ENCODE measurements around the gene LRP1-AS.

LRP1-AS gene

GRCh38 chr12:57158665-57159064, 11.2 kb upstream of the LRP1-AS start:
- DNase-seq, result no peak

- no peak for DNase-seq
Measured at GRCh38 chr12:57158186-57158585, 10.8 kb upstream of the LRP1-AS start.

GRCh38 chr12:57157588-57158173, 10.3 kb upstream of the LRP1-AS start:
- no peak for DNase-seq

GRCh38 chr12:57156701-57157403, 9.4 kb upstream of the LRP1-AS start:
- no peak for DNase-seq

- DNase-seq, result no peak
Measured at GRCh38 chr12:57154804-57155434, 7.5 kb upstream of the LRP1-AS start.

GRCh38 chr12:57154076-57154475, 6.7 kb upstream of the LRP1-AS start:
- DNase-seq, result no peak

GRCh38 chr12:57153415-57153997, 6.1 kb upstream of the LRP1-AS start:
- no peak for DNase-seq

GRCh38 chr12:57152639-57153038, 5.2 kb upstream of the LRP1-AS start:
- no peak for DNase-seq

GRCh38 chr12:57151741-57152630, 4.6 kb upstream of the LRP1-AS start:
- no peak for DNase-seq

- DNase-seq, result no peak
Measured at GRCh38 chr12:57150400-57151000, 3.1 kb upstream of the LRP1-AS start.

- no peak for DNase-seq
Measured at GRCh38 chr12:57149245-57149900, 2.0 kb upstream of the LRP1-AS start.

GRCh38 chr12:57148469-57149244, 1.2 kb upstream of the LRP1-AS start:
- no peak for DNase-seq

- no peak for DNase-seq
Measured at GRCh38 chr12:57146092-57146491, 1.3 kb downstream of the LRP1-AS start.

GRCh38 chr12:57145460-57146059, 1.9 kb downstream of the LRP1-AS start:
- no peak for DNase-seq

- no peak for DNase-seq
Measured at GRCh38 chr12:57143454-57143853, 4.0 kb downstream of the LRP1-AS start.

- no peak for DNase-seq
Measured at GRCh38 chr12:57142727-57143126, 4.7 kb downstream of the LRP1-AS start.

GRCh38 chr12:57142121-57142520, 5.3 kb downstream of the LRP1-AS start:
- DNase-seq, result no peak

GRCh38 chr12:57141249-57141648, 6.2 kb downstream of the LRP1-AS start:
- no peak for DNase-seq

- no peak for DNase-seq
Measured at GRCh38 chr12:57139796-57140649, 7.4 kb downstream of the LRP1-AS start.
